ENCODE measurements around the gene TM7SF2. TPM values are rescaled to one million over a fixed set of nuclear protein-coding genes. Genes with fewer than 3 reads are reported as not detected.

Gene TM7SF2
- total and polyA plus RNA-seq, 2 of the 13 experiments (the other 11 are each of a cell fraction or from before 2014, with no cell fraction given) = 56.0 to 66.9 TPM

- TF ChIP-seq ZNF18 (CRISPR knock-in tag; IDR thresholded peaks at IDR 0.05; ENCODE audit: insufficient replicate concordance) (peak; percentile 35), SNAPC4 (CRISPR knock-in tag; IDR thresholded peaks at IDR 0.05) (no peak), RFX1 (IDR thresholded peaks at IDR 0.05) (no peak), ZFP41 (CRISPR knock-in tag; IDR thresholded peaks at IDR 0.05; ENCODE audit: borderline replicate concordance) (peak; percentile 59; the same call in 1 of the 2 replicates), ZNF564 (CRISPR knock-in tag; IDR thresholded peaks at IDR 0.05) (no peak), EED (CRISPR knock-in tag; IDR thresholded peaks at IDR 0.05) (no peak), CENPX (CRISPR knock-in tag; IDR thresholded peaks at IDR 0.05) (no peak), HMGA1 (CRISPR knock-in tag; conservative IDR thresholded peaks at IDR 0.05) (no peak), ERF (CRISPR knock-in tag; IDR thresholded peaks at IDR 0.05) (peak; percentile 51; the same call in 1 of the 2 replicates), PHB2 (IDR thresholded peaks at IDR 0.05; ENCODE audit: partially characterized antibody) (no peak), PREB (CRISPR knock-in tag; IDR thresholded peaks at IDR 0.05) (no peak), ATAD3A (CRISPR knock-in tag; IDR thresholded peaks at IDR 0.05) (no peak), ATF2 (CRISPR knock-in tag; IDR thresholded peaks at IDR 0.05) (peak; percentile 60; the same call in 1 of the 2 replicates), ZNF280D (CRISPR knock-in tag; IDR thresholded peaks at IDR 0.05) (no peak; the same call in 1 of the 2 replicates)
Observed at GRCh38 chr11:65112546-65113360, 1.1 kb downstream of the TM7SF2 start (continued).

Measured in HepG2 (cell line).